Measurements from ENCODE around the gene VPS4B. TPM values are rescaled to one million over a fixed set of nuclear protein-coding genes. Genes with fewer than 3 reads are reported as not detected.
"Not testable (repeated sequence)": the region's sequence is repeated elsewhere in the genome, so short reads cannot be mapped to it uniquely, and the experiment has no call there.

VPS4B gene
- total and polyA plus RNA-seq, 3 experiments from 2014 or later: 60.8 to 74.5 (median 61.9) TPM

- Mint-ChIP-seq H3K36me3 (peaks cover 3 to 20% (median 4%) of the 10 kb centered on the region in 3 donors), H3K4me3 (peak overlapping the region; percentile 90 to 97 (median 95)), H3K4me1 (peaks cover 50 to 54% (median 53%) of the 10 kb centered on the region in 3 donors), H3K9me3 (no peaks in the 10 kb centered on the region), H3K27ac (peak overlapping the region; percentile 77 to 94 (median 90)), H3K27me3 (no peaks in the 10 kb centered on the region)
- POLR2A ChIA-PET: interaction anchor here (0.5 to 1.3 kb wide), 6 partner anchors 12 to 844 kb away, joined by 3 to 7 read pairs (median 4); partner anchors contain the start of genes VPS4B and ZCCHC2
- no peaks in the 10 kb centered on the region for H3K27me3 ChIP-seq (ENCODE audit: insufficient read depth, low read length, poor library complexity, severe bottlenecking)
- peak overlapping the region; percentile 53 for H3K27ac ChIP-seq (ENCODE audit: low read depth, low read length)
- peaks cover 36% of the 10 kb centered on the region for H3K4me1 ChIP-seq (ENCODE audit: insufficient read depth, low read length)
- CTCF ChIA-PET: interaction anchor here (1.0 to 1.4 kb wide), 5 partner anchors 15 to 651 kb away, joined by 3 to 5 read pairs (median 4); partner anchors contain the start of genes PHLPP1 and VPS4B
- no peaks in the 10 kb centered on the region for H3K36me3 ChIP-seq (ENCODE audit: insufficient read depth, low read length)
- H3K9me3 ChIP-seq (ENCODE audit: low read length): no peaks in the 10 kb centered on the region
- H3K4me3 ChIP-seq (ENCODE audit: low read length): peak overlapping the region; percentile 94
- peak; percentile 52 to 78 (median 59) for DNase-seq
These were observed 55.8 kb downstream of the VPS4B start for GRCh38 chr18:63366213-63367052.

GRCh38 chr18:63365876-63366212, 56.4 kb downstream of the VPS4B start:
- Mint-ChIP-seq H3K27ac (peak overlapping the region; percentile 77 to 94 (median 90)), H3K9me3 (no peaks in the 10 kb centered on the region), H3K4me3 (peak overlapping the region; percentile 90 to 97 (median 95)), H3K27me3 (no peaks in the 10 kb centered on the region), H3K4me1 (peaks cover 50 to 54% (median 53%) of the 10 kb centered on the region in 3 donors), H3K36me3 (peaks cover 3 to 23% (median 4%) of the 10 kb centered on the region in 3 donors)
- Histone ChIP-seq H3K36me3 (ENCODE audit: insufficient read depth, low read length) (no peaks in the 10 kb centered on the region), H3K4me3 (ENCODE audit: low read length) (peak overlapping the region; percentile 94), H3K27me3 (ENCODE audit: insufficient read depth, low read length, poor library complexity, severe bottlenecking) (no peaks in the 10 kb centered on the region), H3K27ac (ENCODE audit: low read depth, low read length) (peak overlapping the region; percentile 53), H3K9me3 (ENCODE audit: low read length) (no peaks in the 10 kb centered on the region), H3K4me1 (ENCODE audit: insufficient read depth, low read length) (peaks cover 36% of the 10 kb centered on the region)
- DNase-seq: no peak
- CTCF ChIA-PET: interaction anchor here (1.0 to 1.4 kb wide), 6 partner anchors 14 to 651 kb away, joined by 3 to 5 read pairs (median 4); partner anchors contain the start of genes PHLPP1 and VPS4B
- POLR2A ChIA-PET: interaction anchor here (0.5 to 1.0 kb wide), 4 partner anchors 12 to 349 kb away, joined by 3 to 7 read pairs (median 6); partner anchors contain the start of gene VPS4B

- H3K4me3 Mint-ChIP-seq: peak overlapping the region in 6 of 7 donors; percentile 2 to 24 (median 10)
- H3K27ac Mint-ChIP-seq: peak overlapping the region in 6 of 8 donors; percentile 4 to 97 (median 31)
These were observed 58.3 kb downstream of the VPS4B start for GRCh38 chr18:63363951-63364350.

DNA sequence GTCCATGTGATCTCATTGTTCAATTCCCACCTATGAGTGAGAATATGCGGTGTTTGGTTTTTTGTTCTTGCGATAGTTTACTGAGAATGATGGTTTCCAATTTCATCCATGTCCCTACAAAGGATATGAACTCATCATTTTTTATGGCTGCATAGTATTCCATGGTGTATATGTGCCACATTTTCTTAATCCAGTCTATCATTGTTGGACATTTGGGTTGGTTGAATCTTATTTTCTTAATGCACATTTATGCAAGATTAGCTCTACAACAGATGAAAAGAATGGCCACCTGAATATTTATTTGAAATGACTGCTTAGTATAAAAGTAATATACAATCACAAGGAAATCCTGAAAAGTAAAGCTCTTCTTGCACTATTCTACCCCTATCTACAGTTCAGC, 58.9 kb downstream of the VPS4B start:
- H3K9me3 ChIP-seq (ENCODE audit: low read length); H3K27ac ChIP-seq (ENCODE audit: low read depth, low read length); H3K27me3 Mint-ChIP-seq; H3K4me3 ChIP-seq (ENCODE audit: low read length); H3K27me3 ChIP-seq (ENCODE audit: insufficient read depth, low read length, poor library complexity, severe bottlenecking); H3K36me3 ChIP-seq (ENCODE audit: insufficient read depth, low read length); H3K9me3 Mint-ChIP-seq; DNase-seq: not testable (repeated sequence)
- Mint-ChIP-seq H3K27ac (peak overlapping the region in 6 of 8 donors; percentile 4 to 97 (median 31)), H3K4me1 (peaks cover 43 to 47% (median 45%) of the 10 kb centered on the region in 3 donors), H3K36me3 (peaks cover 3 to 36% (median 4%) of the 10 kb centered on the region in 3 donors), H3K4me3 (peak overlapping the region in 1 of 7 donors; percentile 10)
- ChIA-PET CTCF (interaction anchor here (1.0 to 1.1 kb wide), 2 partner anchors 45 to 75 kb away, joined by 3 read pairs; no protein-coding TSS in a partner anchor), POLR2A (interaction anchor here (0.5 to 1.0 kb wide), 2 partner anchors 41 to 648 kb away, joined by 3 read pairs; partner anchors contain the start of gene PHLPP1)
- H3K4me1 ChIP-seq (ENCODE audit: insufficient read depth, low read length): peaks cover 34% of the 10 kb centered on the region

More at GRCh38 chr18:63363951-63364350, 58.3 kb downstream of the VPS4B start:
- CTCF ChIA-PET: interaction anchor here (1.0 to 1.1 kb wide), 2 partner anchors 45 to 75 kb away, joined by 3 read pairs; no protein-coding TSS in a partner anchor
- peaks cover 3 to 36% (median 4%) of the 10 kb centered on the region in 3 donors for H3K36me3 Mint-ChIP-seq
- peaks cover 6% of the 10 kb centered on the region for H3K36me3 ChIP-seq (ENCODE audit: insufficient read depth, low read length)
- H3K4me1 Mint-ChIP-seq: peaks cover 49 to 52% (median 51%) of the 10 kb centered on the region in 3 donors
- no peaks in the 10 kb centered on the region for H3K9me3 Mint-ChIP-seq
- POLR2A ChIA-PET: interaction anchor here (0.5 to 1.0 kb wide), 2 partner anchors 40 to 649 kb away, joined by 3 read pairs; partner anchors contain the start of gene PHLPP1
- H3K4me1 ChIP-seq (ENCODE audit: insufficient read depth, low read length): peaks cover 36% of the 10 kb centered on the region
- DNase-seq: peak; percentile 19 to 73 (median 42)
- no peaks in the 10 kb centered on the region for H3K27me3 Mint-ChIP-seq
- H3K4me3 ChIP-seq (ENCODE audit: low read length): no peak overlapping the region
- no peaks in the 10 kb centered on the region for H3K27me3 ChIP-seq (ENCODE audit: insufficient read depth, low read length, poor library complexity, severe bottlenecking)
- no peak overlapping the region for H3K27ac ChIP-seq (ENCODE audit: low read depth, low read length)
- no peaks in the 10 kb centered on the region for H3K9me3 ChIP-seq (ENCODE audit: low read length)

GRCh38 chr18:63356272-63356896, 65.9 kb downstream of the VPS4B start:
- H3K27me3 ChIP-seq (ENCODE audit: insufficient read depth, low read length, poor library complexity, severe bottlenecking): no peaks in the 10 kb centered on the region
- H3K4me1 ChIP-seq (ENCODE audit: insufficient read depth, low read length): no peaks in the 10 kb centered on the region
- CTCF ChIA-PET: interaction anchor here (1.0 to 1.2 kb wide), 2 partner anchors 15 to 86 kb away, joined by 3 read pairs; no protein-coding TSS in a partner anchor
- DNase-seq: no peak
- Mint-ChIP-seq H3K9me3 (no peaks in the 10 kb centered on the region), H3K4me1 (peaks cover 0 to 4% (median 4%) of the 10 kb centered on the region in 3 donors), H3K36me3 (peaks cover 7 to 65% (median 14%) of the 10 kb centered on the region in 3 donors), H3K27me3 (no peaks in the 10 kb centered on the region), H3K4me3 (no peak overlapping the region), H3K27ac (no peak overlapping the region)
- POLR2A ChIA-PET: no interaction called here
- H3K27ac ChIP-seq (ENCODE audit: low read depth, low read length): no peak overlapping the region
- no peaks in the 10 kb centered on the region for H3K9me3 ChIP-seq (ENCODE audit: low read length)
- H3K36me3 ChIP-seq (ENCODE audit: insufficient read depth, low read length): peaks cover 7% of the 10 kb centered on the region
- H3K4me3 ChIP-seq (ENCODE audit: low read length): no peak overlapping the region

DNA sequence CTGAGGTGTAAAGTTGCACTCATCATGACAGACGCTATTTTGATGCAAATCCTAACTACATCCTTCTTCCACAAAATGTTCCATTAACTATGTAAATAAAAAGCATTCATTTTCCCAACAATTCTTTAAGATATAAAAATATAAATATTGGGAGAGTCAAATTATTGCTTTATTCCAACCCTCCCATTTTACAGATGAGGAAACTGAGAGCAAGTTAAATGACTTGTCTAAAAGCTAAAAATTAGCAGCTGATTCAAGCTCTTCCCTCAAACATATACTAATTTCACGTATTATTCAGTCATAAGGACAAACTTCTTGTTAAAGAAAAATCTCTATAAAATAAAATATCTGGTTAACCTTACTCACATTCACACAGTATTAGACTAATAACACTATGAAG, 72.0 kb downstream of the VPS4B start:
- Histone ChIP-seq H3K27ac (ENCODE audit: low read depth, low read length) (no peak overlapping the region), H3K27me3 (ENCODE audit: insufficient read depth, low read length, poor library complexity, severe bottlenecking) (no peaks in the 10 kb centered on the region), H3K4me3 (ENCODE audit: low read length) (no peak overlapping the region), H3K36me3 (ENCODE audit: insufficient read depth, low read length) (peaks cover 18% of the 10 kb centered on the region), H3K4me1 (ENCODE audit: insufficient read depth, low read length) (no peaks in the 10 kb centered on the region), H3K9me3 (ENCODE audit: low read length) (no peaks in the 10 kb centered on the region)
- ChIA-PET POLR2A (no interaction called here), CTCF (interaction anchor here (1.3 to 3.3 kb wide), 2 partner anchors 10 to 89 kb away, joined by 4 to 9 read pairs; no protein-coding TSS in a partner anchor)
- H3K9me3 Mint-ChIP-seq: no peaks in the 10 kb centered on the region
- peaks cover 0 to 4% (median 1%) of the 10 kb centered on the region in 3 donors for H3K4me1 Mint-ChIP-seq
- no peaks in the 10 kb centered on the region for H3K27me3 Mint-ChIP-seq
- DNase-seq: no peak
- H3K27ac Mint-ChIP-seq: no peak overlapping the region
- H3K36me3 Mint-ChIP-seq: peaks cover 16 to 81% (median 22%) of the 10 kb centered on the region in 3 donors
- no peak overlapping the region for H3K4me3 Mint-ChIP-seq

DNA sequence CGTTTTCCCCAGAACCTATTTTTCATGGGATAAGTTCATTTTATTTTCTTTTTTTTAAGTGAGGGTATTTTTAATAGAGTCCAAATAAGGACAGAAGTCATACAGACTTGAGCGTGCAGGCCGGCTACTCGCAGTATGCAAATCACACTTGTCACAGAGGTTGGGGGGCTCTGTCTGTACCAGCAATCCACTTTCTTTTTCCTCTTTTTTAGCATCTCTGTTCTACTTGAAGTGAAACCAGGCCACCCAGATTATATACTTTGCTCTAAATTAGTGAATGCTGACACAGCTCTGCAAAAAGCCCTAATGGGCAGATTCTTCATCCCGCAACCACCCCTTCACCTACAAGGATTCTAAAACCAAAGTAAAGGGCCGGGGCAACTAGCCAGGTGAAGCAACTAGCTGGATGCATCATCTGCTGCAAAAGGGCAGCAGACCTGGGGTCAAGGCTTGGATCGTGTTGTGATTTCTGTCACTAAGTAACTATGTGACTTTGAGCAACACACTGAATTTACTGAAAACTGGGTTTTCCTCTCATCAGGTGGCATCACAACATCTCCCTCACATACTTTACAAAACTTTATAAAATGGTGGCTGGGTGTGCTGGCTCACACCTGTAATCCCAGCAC, 73.7 kb downstream of the VPS4B start:
- Mint-ChIP-seq H3K4me1 (peaks cover 1 to 3% (median 3%) of the 10 kb centered on the region in 3 donors), H3K4me3 (no peak overlapping the region), H3K36me3 (peaks cover 21 to 82% (median 28%) of the 10 kb centered on the region in 3 donors), H3K9me3 (no peaks in the 10 kb centered on the region), H3K27ac (peak overlapping the region in 1 of 8 donors; percentile 23), H3K27me3 (no peaks in the 10 kb centered on the region)
- POLR2A ChIA-PET: no interaction called here
- Histone ChIP-seq H3K4me3 (ENCODE audit: low read length) (no peak overlapping the region), H3K27me3 (ENCODE audit: insufficient read depth, low read length, poor library complexity, severe bottlenecking) (no peaks in the 10 kb centered on the region), H3K27ac (ENCODE audit: low read depth, low read length) (no peak overlapping the region), H3K36me3 (ENCODE audit: insufficient read depth, low read length) (peaks cover 28% of the 10 kb centered on the region), H3K4me1 (ENCODE audit: insufficient read depth, low read length) (no peaks in the 10 kb centered on the region), H3K9me3 (ENCODE audit: low read length) (no peaks in the 10 kb centered on the region)
- no peak for DNase-seq
- CTCF ChIA-PET: no interaction called here
